Keratinocyte (primary cell): ENCODE results near the gene DNAJC7. TPM values are rescaled to one million over a fixed set of nuclear protein-coding genes. Genes with fewer than 3 reads are reported as not detected.

Experiments used
- DNase-seq: peaks from one replicate; pipeline ENCODE4 v3.0.0-alpha.2; 2011; ENCODE audit warnings: low read depth, missing footprints, low spot score
- FAIRE-seq: peaks from 2 replicates; lab custom pipeline; 2011; peaks lifted over from hg19 to GRCh38; lab: Jason Lieb, UNC
- H2AFZ ChIP-seq: 2 replicates; pipeline ENCODE4 v1.6.0; 2012; ENCODE audit warnings: low read length, control low read depth, inconsistent platforms; ENCODE audit not compliant: control insufficient read depth
- H3K27ac ChIP-seq: 2 replicates; pipeline ENCODE4 v1.5.1; 2011; ENCODE audit warnings: low read length; ENCODE audit not compliant: control insufficient read depth, insufficient read depth
- H3K27me3 ChIP-seq: 3 replicates; pipeline ENCODE4 v1.6.0; 2011; ENCODE audit warnings: low read length; ENCODE audit not compliant: control insufficient read depth, insufficient read depth; ENCODE audit errors: extremely low read depth
- H3K36me3 ChIP-seq, 2 experiments: 2 replicates in 1 of 2; 3 replicates in 1 of 2; pipeline ENCODE4 v1.5.1; 2011; ENCODE audit warnings: low read length in 2 of 2, mild to moderate bottlenecking in 1 of 2; ENCODE audit not compliant: control insufficient read depth in 2 of 2, insufficient read depth in 2 of 2; ENCODE audit errors: extremely low read depth in 1 of 2
- H3K4me1 ChIP-seq: 3 replicates; pipeline ENCODE4 v1.5.1; 2011; ENCODE audit warnings: low read length; ENCODE audit not compliant: control insufficient read depth, insufficient read depth; ENCODE audit errors: extremely low read depth
- H3K4me2 ChIP-seq: 3 replicates; pipeline ENCODE4 v1.6.0; 2011; ENCODE audit warnings: low read depth, low read length; ENCODE audit not compliant: control insufficient read depth, insufficient read depth; ENCODE audit errors: extremely low read depth
- H3K4me3 ChIP-seq, 3 experiments: fragments of 200-600 bp in 1 of 3; sonication (generic) in 1 of 3; 2 replicates in 2 of 3; 3 replicates in 1 of 3; pipeline ENCODE4 v1.5.1; 2011 to 2016; ENCODE audit warnings: low read length in 3 of 3, mild to moderate bottlenecking in 3 of 3, control low read depth in 2 of 3, inconsistent platforms in 1 of 3, low read depth in 1 of 3, mixed read lengths in 1 of 3, mixed run types in 1 of 3, moderate library complexity in 1 of 3; ENCODE audit not compliant: control insufficient read depth in 2 of 3, insufficient read depth in 2 of 3; ENCODE audit errors: extremely low read depth in 1 of 3
- H3K79me2 ChIP-seq: 2 replicates; pipeline ENCODE4 v1.6.0; 2012; ENCODE audit warnings: low read length; ENCODE audit not compliant: control insufficient read depth, insufficient read depth
- H3K9ac ChIP-seq: 3 replicates; pipeline ENCODE4 v1.6.0; 2011; ENCODE audit warnings: low read length; ENCODE audit not compliant: control insufficient read depth, insufficient read depth; ENCODE audit errors: extremely low read depth
- H3K9me1 ChIP-seq: 3 replicates; pipeline ENCODE4 v1.6.0; 2011; ENCODE audit warnings: low read length; ENCODE audit not compliant: control insufficient read depth, insufficient read depth; ENCODE audit errors: extremely low read depth
- H3K9me3 ChIP-seq: 2 replicates; pipeline ENCODE4 v1.5.1; 2012; ENCODE audit warnings: low read depth, low read length; ENCODE audit not compliant: control insufficient read depth
- H4K20me1 ChIP-seq: 3 replicates; pipeline ENCODE4 v1.6.0; 2011; ENCODE audit warnings: low read length; ENCODE audit not compliant: control insufficient read depth, insufficient read depth; ENCODE audit errors: extremely low read depth
- CTCF ChIP-seq, 3 experiments: IDR thresholded peaks in 1 of 3; conservative IDR thresholded peaks in 1 of 3; optimal IDR thresholded peaks in 1 of 3; 2 replicates in 2 of 3; 3 replicates in 1 of 3; pipeline versions ENCODE3 to v1.5.1; 2011; ENCODE audit warnings: low read length in 3 of 3, mild to moderate bottlenecking in 3 of 3, moderate library complexity in 2 of 3, control low read depth in 1 of 3, inconsistent platforms in 1 of 3; ENCODE audit not compliant: insufficient read depth in 2 of 3; ENCODE audit errors: extremely low read depth in 1 of 3
- EZH2 ChIP-seq: IDR thresholded peaks from one replicate; pipeline ENCODE4 v1.6.1; 2012; ENCODE audit warnings: inconsistent platforms, mild to moderate bottlenecking, low read length, moderate library complexity
- dilution Hi-C: fragments of 300-500 bp; cut with MboI; formaldehyde crosslinking; loops from one replicate; pipeline ENCODE4 v1.7.0; 2020; ENCODE audit warnings: low sequenced_read_pairs; ENCODE audit not compliant: extremely low pct_ligation_motif_present
- polyA plus RNA-seq, 5 experiments: library from polyadenylated mRNA; depleted of rRNA in 3 of 5; stranded (reverse) in 3 of 5; stranded (forward) in 1 of 5; unstranded in 1 of 5; fragments of >200 nt; gene quantifications; 1 replicate in 1 of 5; 2 replicates in 3 of 5; 3 replicates in 1 of 5; pipeline versions ENCODE4 v1.2.1 to v1.2.3, GENCODE V29; 2011 to 2012; ENCODE audit warnings: missing spikeins in 2 of 5, low read depth in 1 of 5, low replicate concordance in 1 of 5

The DNAJC7 gene
- polyA plus RNA-seq, 1 donor (not counting 4 experiments of a cell fraction or from before 2014, with no cell fraction given), result 82.5 TPM

DNA sequence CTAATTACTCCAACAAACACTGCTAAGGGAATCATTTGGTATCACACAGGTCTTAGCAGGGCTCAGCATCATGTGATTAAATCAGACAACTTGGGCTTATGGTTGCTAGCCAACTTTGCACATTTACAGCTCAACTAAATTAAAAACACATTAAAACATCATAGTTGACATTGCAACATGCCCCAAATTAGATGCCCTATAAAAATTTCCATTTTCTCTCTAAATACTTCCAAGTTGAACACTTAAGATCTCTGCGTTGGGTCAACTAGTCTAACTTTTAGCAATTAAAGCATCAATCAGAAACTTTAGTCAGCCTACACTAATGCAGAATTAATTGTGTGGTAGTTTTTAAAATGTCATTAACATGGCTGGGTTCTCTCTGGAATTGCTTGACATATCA lies 12.1 kb downstream of the DNAJC7 start:
- dilution Hi-C loops, result no loop called here
- no peak for FAIRE-seq
- H3K4me2 ChIP-seq, result no peak overlapping the region

GRCh38 chr17:42002792-42003301 lies 14.4 kb downstream of the DNAJC7 start:
- Histone ChIP-seq H3K4me1 (peaks cover 6% of the 10 kb centered on the region), H3K27me3 (no peaks in the 10 kb centered on the region), H3K36me3 (peaks cover 14 to 22% of the 10 kb centered on the region in 2 experiments), H4K20me1 (peaks cover 13% of the 10 kb centered on the region), H3K79me2 (peaks cover 74% of the 10 kb centered on the region), H3K9me3 (no peaks in the 10 kb centered on the region), H3K27ac (no peak overlapping the region), H3K4me3 (no peak overlapping the region), H3K9ac (no peak overlapping the region), H3K4me2 (no peak overlapping the region), H3K9me1 (peaks cover 6% of the 10 kb centered on the region), H2AFZ (no peak overlapping the region)
- DNase-seq, result no peak
- dilution Hi-C loops, result no loop called here
- FAIRE-seq, result no peak
- TF ChIP-seq EZH2 (no peak), CTCF (optimal IDR thresholded peaks at IDR 0.05 in 1 of 3, IDR thresholded peaks at IDR 0.05 in 1 of 3, conservative IDR thresholded peaks at IDR 0.05 in 1 of 3; ENCODE audit: extremely low read depth in 1 of 3, insufficient read depth in 2 of 3, low read length in 3 of 3) (no peak)

More for the DNA sequence above, 12.1 kb downstream of the DNAJC7 start:
- Histone ChIP-seq H3K4me3 (no peak overlapping the region), H3K27me3 (no peaks in the 10 kb centered on the region), H4K20me1 (peaks cover 13% of the 10 kb centered on the region), H3K79me2 (peaks cover 94% of the 10 kb centered on the region), H2AFZ (no peak overlapping the region), H3K4me1 (peaks cover 16% of the 10 kb centered on the region), H3K9me1 (peaks cover 6% of the 10 kb centered on the region), H3K9ac (no peak overlapping the region), H3K36me3 (peaks cover 9 to 32% of the 10 kb centered on the region in 2 experiments), H3K27ac (no peak overlapping the region), H3K9me3 (no peaks in the 10 kb centered on the region)
- no peak for DNase-seq
- TF ChIP-seq EZH2 (no peak), CTCF (optimal IDR thresholded peaks at IDR 0.05 in 1 of 3, IDR thresholded peaks at IDR 0.05 in 1 of 3, conservative IDR thresholded peaks at IDR 0.05 in 1 of 3; ENCODE audit: extremely low read depth in 1 of 3, insufficient read depth in 2 of 3, low read length in 3 of 3) (no peak)
